H1 (cell line): ENCODE results near the gene FMN2. TPM values are rescaled to one million over a fixed set of nuclear protein-coding genes. Genes with fewer than 3 reads are reported as not detected.

Experiments used
- CTCF ChIA-PET: fragments of 300-600 bp; sonication (Branson Sonifier 250); formaldehyde crosslinking; loops from one replicate; lab custom pipeline; 2021; ENCODE audit not compliant: partially characterized antibody; lab: Charles Lee
- POLR2A ChIA-PET: fragments of 300-600 bp; sonication (Branson Sonifier 250); formaldehyde crosslinking; loops from one replicate; lab custom pipeline; 2021; ENCODE audit warnings: inconsistent platforms; ENCODE audit not compliant: partially characterized antibody; lab: Charles Lee
- DNase-seq, 2 experiments: peaks; one replicate each; pipeline versions ENCODE4 v3.0.0 to v3.0.0-alpha.2; 2010 to 2022; ENCODE audit warnings: low spot score in 2 of 2, low read depth in 1 of 2, mixed read lengths in 1 of 2
- FAIRE-seq: peaks from 2 replicates; lab custom pipeline; 2011; peaks lifted over from hg19 to GRCh38; lab: Jason Lieb, UNC
- H2AFZ ChIP-seq: 2 replicates; pipeline ENCODE4 v1.8.1; 2012; ENCODE audit warnings: low read length, inconsistent platforms
- H2AK5ac ChIP-seq: 2 replicates; pipeline ENCODE4 v1.6.1; 2013; ENCODE audit warnings: low read depth, low read length
- H2BK120ac ChIP-seq: replicated peaks from 2 replicates; pipeline ENCODE3; 2013; ENCODE audit warnings: low read depth, low read length, inconsistent platforms
- H2BK12ac ChIP-seq: 2 replicates; pipeline ENCODE4 v1.6.1; 2013; ENCODE audit warnings: low read depth, low read length
- H2BK15ac ChIP-seq: 2 replicates; pipeline ENCODE4 v1.6.1; 2013; ENCODE audit warnings: low read length
- H2BK20ac ChIP-seq: 2 replicates; pipeline ENCODE4 v1.6.1; 2013; ENCODE audit warnings: low read length
- H2BK5ac ChIP-seq: 2 replicates; pipeline ENCODE4 v1.6.1; 2013; ENCODE audit warnings: low read depth, low read length
- H3K14ac ChIP-seq: 2 replicates; pipeline ENCODE4 v1.6.1; 2013; ENCODE audit warnings: inconsistent platforms; ENCODE audit not compliant: insufficient read length
- H3K18ac ChIP-seq: 2 replicates; pipeline ENCODE4 v1.6.1; 2013; ENCODE audit warnings: low read length; ENCODE audit errors: extremely low read depth
- H3K23ac ChIP-seq: 2 replicates; pipeline ENCODE4 v1.6.1; 2013; ENCODE audit warnings: inconsistent platforms; ENCODE audit not compliant: insufficient read length
- H3K23me2 ChIP-seq: 2 replicates; pipeline ENCODE4 v1.6.1; 2013; ENCODE audit warnings: low read depth, low read length
- H3K27ac ChIP-seq: 2 replicates; pipeline ENCODE4 v1.6.1; 2011; ENCODE audit warnings: low read depth, low read length, inconsistent platforms
- H3K27me3 ChIP-seq, 4 experiments: replicated peaks in 1 of 4; 1 replicate in 1 of 4; 2 replicates in 3 of 4; pipeline versions ENCODE4 v1.6.1 to v1.8.1; 2011 to 2013; ENCODE audit warnings: low read length in 3 of 4, mild to moderate bottlenecking in 3 of 4, inconsistent platforms in 2 of 4, mixed read lengths in 2 of 4, moderate library complexity in 1 of 4; ENCODE audit not compliant: control insufficient read depth in 3 of 4, insufficient read depth in 3 of 4; ENCODE audit errors: extremely low read depth in 1 of 4
- H3K36me3 ChIP-seq, 4 experiments: 2 replicates each; pipeline versions ENCODE4 v1.6.1 to v1.8.1; 2011 to 2013; ENCODE audit warnings: mild to moderate bottlenecking in 4 of 4, low read length in 3 of 4, moderate library complexity in 2 of 4, control low read depth in 1 of 4, inconsistent platforms in 1 of 4; ENCODE audit not compliant: insufficient read depth in 4 of 4, control insufficient read depth in 2 of 4
- H3K4ac ChIP-seq: replicated peaks from 2 replicates; pipeline ENCODE3; 2013; ENCODE audit warnings: low read length, low read depth, mixed read lengths, inconsistent platforms; ENCODE audit not compliant: insufficient read length
- H3K4me1 ChIP-seq, 4 experiments: replicated peaks in 1 of 4; 1 replicate in 1 of 4; 2 replicates in 3 of 4; pipeline versions ENCODE4 v1.6.1 to v1.8.1; 2011 to 2013; ENCODE audit warnings: low read length in 3 of 4, inconsistent platforms in 2 of 4, mixed read lengths in 1 of 4; ENCODE audit not compliant: insufficient read depth in 4 of 4, control insufficient read depth in 3 of 4
- H3K4me2 ChIP-seq, 2 experiments: 2 replicates each; pipeline versions ENCODE4 v1.6.1 to v1.8.1; 2011 to 2013; ENCODE audit warnings: low read depth in 2 of 2, low read length in 2 of 2, control low read depth in 1 of 2, inconsistent platforms in 1 of 2, mild to moderate bottlenecking in 1 of 2; ENCODE audit not compliant: insufficient read depth in 1 of 2
- H3K4me3 ChIP-seq, 4 experiments: fragments of 200-600, 300-600 bp in 1 of 4; sonication (generic), shearing (Covaris generic), sonication (Bioruptor Twin) in 1 of 4; 2 replicates each; pipeline versions ENCODE4 v1.5.1 to v1.8.1; 2011 to 2016; ENCODE audit warnings: low read length in 4 of 4, low read depth in 3 of 4, control low read depth in 2 of 4, inconsistent platforms in 2 of 4, mild to moderate bottlenecking in 2 of 4, mixed read lengths in 1 of 4, moderate library complexity in 1 of 4; ENCODE audit not compliant: insufficient read depth in 2 of 4; ENCODE audit errors: extremely low read depth in 1 of 4
- H3K56ac ChIP-seq: replicated peaks from 2 replicates; pipeline ENCODE3; 2013; ENCODE audit warnings: low read depth, mild to moderate bottlenecking, mixed read lengths, low read length, inconsistent platforms; ENCODE audit not compliant: insufficient read length
- H3K79me1 ChIP-seq: 2 replicates; pipeline ENCODE4 v1.6.1; 2013; ENCODE audit warnings: low read depth, low read length, control low read depth
- H3K79me2 ChIP-seq, 2 experiments: 2 replicates each; pipeline versions ENCODE4 v1.6.1 to v1.8.1; 2012 to 2013; ENCODE audit warnings: low read length in 2 of 2, mild to moderate bottlenecking in 2 of 2, inconsistent platforms in 1 of 2; ENCODE audit not compliant: insufficient read depth in 2 of 2, control insufficient read depth in 1 of 2
- H3K9ac ChIP-seq, 4 experiments: replicated peaks in 1 of 4; 1 replicate in 1 of 4; 2 replicates in 3 of 4; pipeline versions ENCODE4 v1.6.1 to v1.8.1; 2011 to 2013; ENCODE audit warnings: low read depth in 3 of 4, low read length in 3 of 4, control low read depth in 2 of 4, mild to moderate bottlenecking in 2 of 4, moderate library complexity in 2 of 4, inconsistent platforms in 1 of 4; ENCODE audit errors: extremely low read depth in 1 of 4
- H3K9me3 ChIP-seq, 2 experiments: 2 replicates each; pipeline versions ENCODE4 v1.6.1 to v1.8.1; 2012 to 2013; ENCODE audit warnings: mild to moderate bottlenecking in 2 of 2, moderate library complexity in 2 of 2, control low read depth in 1 of 2, inconsistent platforms in 1 of 2, low read depth in 1 of 2, low read length in 1 of 2, mixed read lengths in 1 of 2; ENCODE audit not compliant: insufficient read depth in 2 of 2
- H4K20me1 ChIP-seq, 2 experiments: replicated peaks in 1 of 2; 2 replicates each; pipeline versions ENCODE3 to v1.8.1; 2011 to 2013; ENCODE audit warnings: inconsistent platforms in 2 of 2, low read length in 2 of 2, mild to moderate bottlenecking in 1 of 2; ENCODE audit not compliant: insufficient read depth in 2 of 2, control insufficient read depth in 1 of 2
- H4K5ac ChIP-seq: 2 replicates; pipeline ENCODE4 v1.6.1; 2013; ENCODE audit warnings: low read length, low read depth, mixed read lengths, inconsistent platforms; ENCODE audit not compliant: insufficient read length
- H4K8ac ChIP-seq: 2 replicates; pipeline ENCODE4 v1.8.0; 2013; ENCODE audit warnings: mild to moderate bottlenecking, moderate library complexity, low read length, inconsistent platforms; ENCODE audit not compliant: insufficient read depth; ENCODE audit errors: extremely low read depth
- H4K91ac ChIP-seq: replicated peaks from 2 replicates; pipeline ENCODE3; 2013; ENCODE audit warnings: low read length, mixed read lengths, inconsistent platforms; ENCODE audit not compliant: insufficient read length
- CHD2 ChIP-seq: IDR thresholded peaks from 2 replicates; pipeline ENCODE4 v1.6.1; 2012; ENCODE audit warnings: low read length, improper control_type of control experiment
- EP300 ChIP-seq, 2 experiments: IDR thresholded peaks; 1 replicate in 1 of 2; 2 replicates in 1 of 2; pipeline ENCODE4 v1.6.1; 2011 to 2012; ENCODE audit warnings: low read depth in 2 of 2, low read length in 2 of 2, mild to moderate bottlenecking in 2 of 2, borderline replicate concordance in 1 of 2, inconsistent platforms in 1 of 2, moderate library complexity in 1 of 2
- HDAC6 ChIP-seq: IDR thresholded peaks from one replicate; pipeline ENCODE4 v1.7.1; 2012; ENCODE audit warnings: low read depth, mild to moderate bottlenecking, inconsistent platforms, low read length, moderate library complexity
- NANOG ChIP-seq: IDR thresholded peaks from 2 replicates; pipeline ENCODE4 v1.6.1; 2011; ENCODE audit warnings: low read length, low read depth, mild to moderate bottlenecking, inconsistent platforms; ENCODE audit not compliant: insufficient read depth, poor library complexity, severe bottlenecking
- POLR2A ChIP-seq, 2 experiments: IDR thresholded peaks; 1 replicate in 1 of 2; 2 replicates in 1 of 2; pipeline ENCODE4 v1.6.1; 2011; ENCODE audit warnings: low read depth in 2 of 2, low read length in 2 of 2, mild to moderate bottlenecking in 2 of 2; ENCODE audit errors: control extremely low read depth in 1 of 2
- RXRA ChIP-seq: IDR thresholded peaks from 2 replicates; pipeline ENCODE4 v1.6.1; 2011; ENCODE audit warnings: low read depth, mild to moderate bottlenecking, low read length, moderate library complexity; ENCODE audit not compliant: insufficient read depth
- SIRT6 ChIP-seq: IDR thresholded peaks from one replicate; pipeline ENCODE4 v1.7.1; 2012; ENCODE audit warnings: low read length, inconsistent platforms
- SP1 ChIP-seq: IDR thresholded peaks from 2 replicates; pipeline ENCODE4 v1.6.1; 2011; ENCODE audit warnings: low read depth, low read length
- WGBS, 2 experiments: shearing (Covaris generic) in 1 of 2; methylation state at CpG; one replicate each; pipeline versions ENCODE4 v1.1.6 to v1.1.7; 2013 to 2015; ENCODE audit warnings: low lambda C conversion rate in 2 of 2, mixed read lengths in 2 of 2, inconsistent platforms in 1 of 2, low coverage in 1 of 2, missing lambda C conversion rate in 1 of 2; ENCODE audit not compliant: insufficient replicate concordance in 2 of 2, insufficient coverage in 1 of 2, insufficient read length in 1 of 2; ENCODE audit errors: extremely low coverage in 1 of 2, missing lambda C conversion rate in 1 of 2; 5-methylcytosine and 5-hydroxymethylcytosine counted together
- polyA plus RNA-seq, 7 experiments: library from polyadenylated mRNA; depleted of rRNA in 3 of 7; stranded (reverse) in 5 of 7; unstranded in 2 of 7; fragments of >200 nt in 5 of 7; fragments of 200-250 nt in 2 of 7; gene quantifications; 1 replicate in 5 of 7; 2 replicates in 1 of 7; 4 replicates in 1 of 7; pipeline versions ENCODE4 v1.2.1 to v1.2.3, GENCODE V29; 2011 to 2013; ENCODE audit warnings: missing spikeins in 2 of 7, mixed read lengths in 2 of 7
- total RNA-seq: library from RNA; stranded (reverse); fragmentation: NEBNext Ultra II Directional; extraction: Animal tissue kit (Norgen Biotek cat#: 25700); gene quantifications from 2 replicates; pipeline ENCODE4 v1.2.1, GENCODE V29; 2021

The FMN2 gene
- total and polyA plus RNA-seq, 2 of the 8 experiments (the other 6 are each of a cell fraction or from before 2014, with no cell fraction given), result 0.83 to 2.0 TPM

- no peak overlapping the region for H2BK15ac ChIP-seq
- H3K4ac ChIP-seq, result no peak overlapping the region
- H3K4me2 ChIP-seq, result no peak overlapping the region
- no peak for FAIRE-seq
- H2BK20ac ChIP-seq, result no peak overlapping the region
- H3K56ac ChIP-seq, result no peak overlapping the region
- H4K91ac ChIP-seq, result no peak overlapping the region
- no peak for TF ChIP-seq POLR2A (IDR thresholded peaks at IDR 0.05; ENCODE audit: control extremely low read depth in 1 of 2, low read depth in 2 of 2, low read length in 2 of 2)
- no peak for TF ChIP-seq SP1
- no peak for TF ChIP-seq HDAC6
- no peak for TF ChIP-seq SIRT6
- no peak for TF ChIP-seq NANOG
- TF ChIP-seq EP300 (IDR thresholded peaks at IDR 0.05; ENCODE audit: borderline replicate concordance in 1 of 2, low read depth in 2 of 2, low read length in 2 of 2), result no peak
- TF ChIP-seq RXRA, result no peak
- TF ChIP-seq CHD2, result no peak
- no peak overlapping the region for H2BK5ac ChIP-seq
- WGBS, 2 experiments, result 73% methylated on average over 2 of the region's 2 CpGs; no CpG with 5 or more reads in 1 of the 2 experiments
- no peak overlapping the region for H4K5ac ChIP-seq
- peaks cover 0 to 1% (median 0%) of the 10 kb centered on the region in 4 experiments; a peak in 1 of 7 replicates for H3K27me3 ChIP-seq
- no peak overlapping the region for H3K9ac ChIP-seq
- H4K20me1 ChIP-seq, result no peaks in the 10 kb centered on the region
- POLR2A ChIA-PET, result no interaction called here
- no peaks in the 10 kb centered on the region for H3K36me3 ChIP-seq
- H3K18ac ChIP-seq, result no peak overlapping the region
- no peak overlapping the region for H3K27ac ChIP-seq
- no peak overlapping the region for H2BK12ac ChIP-seq
- no peak overlapping the region for H3K23ac ChIP-seq
- no peaks in the 10 kb centered on the region for H3K4me1 ChIP-seq
- no peak overlapping the region for H2AFZ ChIP-seq
- H3K23me2 ChIP-seq, result no peaks in the 10 kb centered on the region
- H2AK5ac ChIP-seq, result no peak overlapping the region
- H3K4me3 ChIP-seq, result no peak overlapping the region
- H3K14ac ChIP-seq, result no peak overlapping the region
- no peak overlapping the region for H2BK120ac ChIP-seq
- CTCF ChIA-PET, result interaction anchor here (1.0 kb wide), 1 partner anchor 18 kb away, joined by 3 read pairs; no protein-coding TSS in a partner anchor
- no peaks in the 10 kb centered on the region for H3K79me1 ChIP-seq
- no peak for DNase-seq
- H3K79me2 ChIP-seq, result no peaks in the 10 kb centered on the region
- H3K9me3 ChIP-seq, result no peaks in the 10 kb centered on the region
- H4K8ac ChIP-seq, result no peak overlapping the region
Observed at GRCh38 chr1:240417317-240417716, 325.6 kb downstream of the FMN2 start.
